SK-N-SH (cell line): Measurements from ENCODE around the gene IFT25. TPM values are rescaled to one million over a fixed set of nuclear protein-coding genes. Genes with fewer than 3 reads are reported as not detected.

Source experiments
- CTCF ChIA-PET: fragments of 300-600, 350-600 bp; formaldehyde crosslinking; extraction: SDS; loops from one replicate; lab custom pipeline; 2021; lab: Yijun Ruan, JAX
- POLR2A ChIA-PET: fragments of 350-600 bp; sonication (Branson Sonifier 250); formaldehyde crosslinking; extraction: SDS; loops from one replicate; lab custom pipeline; 2020; ENCODE audit warnings: antibody characterized with exemption, inconsistent platforms; lab: Yijun Ruan, JAX
- DNase-seq: peaks from one replicate; pipeline ENCODE4 v3.0.0; 2012
- H2AFZ ChIP-seq: fragments of 200-600 bp; sonication (generic); 2 replicates; pipeline ENCODE4 v1.8.1; 2016; ENCODE audit warnings: antibody characterized with exemption, mild to moderate bottlenecking, low read depth
- H3F3A ChIP-seq: fragments of 200-600 bp; sonication (generic); replicated peaks from 2 replicates; pipeline ENCODE3; 2016; ENCODE audit warnings: antibody characterized with exemption, mild to moderate bottlenecking; ENCODE audit not compliant: insufficient read depth
- H3K27ac ChIP-seq, 2 experiments: fragments of 200-500 bp in 1 of 2; fragments of 200-600 bp in 1 of 2; sonication (Bioruptor generic) in 1 of 2; sonication (generic), shearing (Covaris generic) in 1 of 2; 2 replicates each; pipeline versions ENCODE4 v1.5.1 to v1.6.1; 2014 to 2016; ENCODE audit warnings: low read depth in 2 of 2, inconsistent platforms in 1 of 2, low read length in 1 of 2, mild to moderate bottlenecking in 1 of 2, mixed read lengths in 1 of 2
- H3K27me3 ChIP-seq: fragments of 200-600 bp; sonication (generic), shearing (Covaris generic); 2 replicates; pipeline ENCODE4 v1.6.1; 2016; ENCODE audit warnings: mixed run types; ENCODE audit not compliant: insufficient read depth
- H3K36me3 ChIP-seq, 2 experiments: fragments of 200-500 bp in 1 of 2; fragments of 200-600 bp in 1 of 2; sonication (Bioruptor generic) in 1 of 2; sonication (generic) in 1 of 2; replicated peaks in 1 of 2; 2 replicates each; pipeline versions ENCODE3 to v1.5.1; 2014 to 2016; ENCODE audit warnings: low read length in 1 of 2, mild to moderate bottlenecking in 1 of 2; ENCODE audit not compliant: insufficient read depth in 2 of 2, control insufficient read depth in 1 of 2
- H3K4me1 ChIP-seq, 2 experiments: fragments of 200-500 bp in 1 of 2; fragments of 200-600 bp in 1 of 2; sonication (Bioruptor generic) in 1 of 2; sonication (generic), shearing (Covaris generic) in 1 of 2; 2 replicates each; pipeline versions ENCODE4 v1.5.1 to v1.6.1; 2014 to 2016; ENCODE audit warnings: low read depth in 1 of 2, low read length in 1 of 2, mixed run types in 1 of 2; ENCODE audit not compliant: insufficient read depth in 2 of 2, control insufficient read depth in 1 of 2
- H3K4me2 ChIP-seq: fragments of 200-600 bp; sonication (generic), shearing (Covaris generic); 2 replicates; pipeline ENCODE4 v1.6.1; 2017; ENCODE audit warnings: mixed run types
- H3K4me3 ChIP-seq, 2 experiments: fragments of 200-500 bp in 1 of 2; fragments of 200-600 bp in 1 of 2; sonication (Bioruptor generic) in 1 of 2; sonication (generic), shearing (Covaris generic) in 1 of 2; 2 replicates each; pipeline versions ENCODE4 v1.5.1 to v1.8.1; 2014 to 2016; ENCODE audit warnings: low read depth in 2 of 2, inconsistent platforms in 1 of 2, low read length in 1 of 2, mild to moderate bottlenecking in 1 of 2, mixed read lengths in 1 of 2, moderate library complexity in 1 of 2
- H3K79me2 ChIP-seq: fragments of 200-600 bp; sonication (generic); 2 replicates; pipeline ENCODE4 v1.8.1; 2017; ENCODE audit warnings: mild to moderate bottlenecking; ENCODE audit not compliant: insufficient read depth
- H3K9ac ChIP-seq: fragments of 200-600 bp; sonication (generic); 2 replicates; pipeline ENCODE4 v1.6.1; 2017; ENCODE audit warnings: mixed run types
- H3K9me2 ChIP-seq: fragments of 200-600 bp; sonication (generic); 2 replicates; pipeline ENCODE4 v1.6.1; 2017; ENCODE audit warnings: mixed run types
- H3K9me3 ChIP-seq: fragments of 200-600 bp; sonication (generic); 2 replicates; pipeline ENCODE4 v1.6.1; 2017; ENCODE audit warnings: mixed run types, mild to moderate bottlenecking, moderate library complexity
- H4K20me1 ChIP-seq: fragments of 200-600 bp; sonication (generic); 2 replicates; pipeline ENCODE4 v1.6.1; 2017; ENCODE audit warnings: mild to moderate bottlenecking, mixed run types; ENCODE audit not compliant: insufficient read depth
- CHD2 ChIP-seq: fragments of 150-350 bp; IDR thresholded peaks from 2 replicates; pipeline ENCODE4 v1.6.1; 2018; ENCODE audit warnings: low read length; ENCODE audit not compliant: partially characterized antibody
- ELF1 ChIP-seq: IDR thresholded peaks from 2 replicates; pipeline ENCODE4 v1.4.0; 2012
- FOXM1 ChIP-seq: IDR thresholded peaks from 2 replicates; pipeline ENCODE4 v1.4.0; 2012; ENCODE audit warnings: low read depth, mild to moderate bottlenecking
- GATA2 ChIP-seq: sonication (generic); formaldehyde crosslinking; IDR thresholded peaks from 2 replicates; pipeline ENCODE4 v1.5.0; 2020; ENCODE audit warnings: mild to moderate bottlenecking, missing genetic modification reagents
- IRF3 ChIP-seq: fragments of 150-350 bp; IDR thresholded peaks from 2 replicates; pipeline ENCODE4 v1.6.1; 2016; ENCODE audit warnings: mild to moderate bottlenecking, low read depth, low read length
- MEF2A ChIP-seq: IDR thresholded peaks from 2 replicates; pipeline ENCODE4 v1.4.0; 2012; ENCODE audit warnings: low read depth, borderline replicate concordance
- NRF1 ChIP-seq: IDR thresholded peaks from 2 replicates; pipeline ENCODE4 v1.6.1; 2012; ENCODE audit warnings: low read depth, mild to moderate bottlenecking, low read length
- POLR2AphosphoS5 ChIP-seq: IDR thresholded peaks from 2 replicates; pipeline ENCODE4 v1.6.1; 2012; ENCODE audit warnings: low read depth, low read length
- RFX5 ChIP-seq: IDR thresholded peaks from 2 replicates; pipeline ENCODE4 v1.6.1; 2012; ENCODE audit warnings: mild to moderate bottlenecking, improper control_type of control experiment, low read length
- SMC3 ChIP-seq: IDR thresholded peaks from 2 replicates; pipeline ENCODE4 v1.6.1; 2012; ENCODE audit warnings: low read depth, low read length, improper control_type of control experiment
- TCF12 ChIP-seq: IDR thresholded peaks from 2 replicates; pipeline ENCODE4 v1.4.0; 2012
- USF1 ChIP-seq: IDR thresholded peaks from 2 replicates; pipeline ENCODE4 v1.4.0; 2012; ENCODE audit warnings: low read depth, borderline replicate concordance
- YY1 ChIP-seq: IDR thresholded peaks from 2 replicates; pipeline ENCODE4 v1.4.0; 2012; ENCODE audit warnings: low read depth, mild to moderate bottlenecking
- ZBTB33 ChIP-seq: IDR thresholded peaks from 2 replicates; pipeline ENCODE4 v1.4.0; 2012; ENCODE audit warnings: low read depth, borderline replicate concordance
- WGBS: methylation state at CpG from one replicate; pipeline ENCODE4 v1.1.6; 2017; ENCODE audit warnings: low lambda C conversion rate; 5-methylcytosine and 5-hydroxymethylcytosine counted together
- polyA plus RNA-seq, 3 experiments: library from polyadenylated mRNA; depleted of rRNA; stranded (reverse); fragments of >200 nt; gene quantifications; 2 replicates each; pipeline ENCODE4 v1.2.3, GENCODE V29; 2012

The IFT25 gene
- polyA plus RNA-seq, 1 of the 3 experiments (the other 2 are of a cell fraction): 25.7 TPM

GRCh38 chr1:53919675-53920066, 25.8 kb downstream of the IFT25 start:
- CTCF ChIA-PET: interaction anchor here (0.6 to 1.0 kb wide), 2 partner anchors 10 to 26 kb away, joined by 3 read pairs; partner anchors contain the start of gene LRRC42
- POLR2A ChIA-PET: no interaction called here
- no peaks in the 10 kb centered on the region for H3K9me3 ChIP-seq
- no peaks in the 10 kb centered on the region for H3K27me3 ChIP-seq
- peaks cover 10% of the 10 kb centered on the region for H3F3A ChIP-seq
- TF ChIP-seq YY1: no peak
- no peak for TF ChIP-seq CHD2
- no peak for TF ChIP-seq POLR2AphosphoS5
- TF ChIP-seq ELF1: no peak
- no peak for TF ChIP-seq MEF2A
- no peak for TF ChIP-seq NRF1
- TF ChIP-seq FOXM1: no peak
- H3K9ac ChIP-seq: no peak overlapping the region
- H3K4me2 ChIP-seq: no peak overlapping the region
- no peaks in the 10 kb centered on the region; a peak in 1 of 4 replicates for H3K4me1 ChIP-seq
- H4K20me1 ChIP-seq: no peaks in the 10 kb centered on the region
- no peaks in the 10 kb centered on the region for H3K79me2 ChIP-seq
- no peak overlapping the region for H2AFZ ChIP-seq
- H3K36me3 ChIP-seq: peaks cover 28 to 52% of the 10 kb centered on the region in 2 experiments
- no peak for DNase-seq
- H3K9me2 ChIP-seq: no peaks in the 10 kb centered on the region
- H3K27ac ChIP-seq: no peak overlapping the region
- H3K4me3 ChIP-seq: no peak overlapping the region
- 86% methylated on average over 3 of the region's 3 CpGs for WGBS

- Histone ChIP-seq H4K20me1 (no peaks in the 10 kb centered on the region), H3F3A (peaks cover 4% of the 10 kb centered on the region)
- CTCF ChIA-PET: interaction anchor here (1.0 to 1.1 kb wide), 2 partner anchors 9 to 41 kb away, joined by 3 to 5 read pairs; no protein-coding TSS in a partner anchor
These were observed 27.2 kb downstream of the IFT25 start for GRCh38 chr1:53918343-53918742.

GRCh38 chr1:53913352-53914033, 32.0 kb downstream of the IFT25 start:
- POLR2A ChIA-PET: no interaction called here
- no peaks in the 10 kb centered on the region for H3K9me3 ChIP-seq
- CTCF ChIA-PET: interaction anchor here (0.6 to 1.3 kb wide), 4 partner anchors 11 to 63 kb away, joined by 3 read pairs; no protein-coding TSS in a partner anchor
- DNase-seq: no peak
- no peaks in the 10 kb centered on the region for H3K27me3 ChIP-seq
- H2AFZ ChIP-seq: no peak overlapping the region
- no peaks in the 10 kb centered on the region for H3K79me2 ChIP-seq
- no peak overlapping the region for H3K4me3 ChIP-seq
- no peaks in the 10 kb centered on the region for H3K4me1 ChIP-seq
- H3K27ac ChIP-seq: no peak overlapping the region
- H3K36me3 ChIP-seq: peaks cover 8 to 9% of the 10 kb centered on the region in 2 experiments
- no peak overlapping the region for H3K4me2 ChIP-seq
- H4K20me1 ChIP-seq: no peaks in the 10 kb centered on the region
- H3K9me2 ChIP-seq: no peaks in the 10 kb centered on the region
- no peak overlapping the region for H3K9ac ChIP-seq
- H3F3A ChIP-seq: no peaks in the 10 kb centered on the region
- WGBS: 98% methylated on average over 5 of the region's 5 CpGs
- TF ChIP-seq SMC3 (no peak), TCF12 (no peak), RFX5 (no peak), ELF1 (no peak), IRF3 (no peak), ZBTB33 (no peak)

More at GRCh38 chr1:53918343-53918742, 27.2 kb downstream of the IFT25 start:
- Histone ChIP-seq H3K4me2 (no peak overlapping the region), H3K27ac (no peak overlapping the region)
- TF ChIP-seq GATA2 (CRISPR knock-in tag) (no peak), USF1 (peak; percentile 42; the same call in 1 of the 2 replicates)
- TF ChIP-seq, all 33 proteins: peak for 1
- peaks cover 19 to 39% of the 10 kb centered on the region in 2 experiments for H3K36me3 ChIP-seq
- H3K9me2 ChIP-seq: no peaks in the 10 kb centered on the region
- POLR2A ChIA-PET: no interaction called here
- no peak overlapping the region for H3K4me3 ChIP-seq
- H3K4me1 ChIP-seq: no peaks in the 10 kb centered on the region; a peak in 1 of 4 replicates
- WGBS: 83% methylated on average over 5 of the region's 5 CpGs
- H3K9me3 ChIP-seq: no peaks in the 10 kb centered on the region
- H3K79me2 ChIP-seq: no peaks in the 10 kb centered on the region
- no peaks in the 10 kb centered on the region for H3K27me3 ChIP-seq
- no peak overlapping the region for H2AFZ ChIP-seq
- no peak for DNase-seq
- no peak overlapping the region for H3K9ac ChIP-seq
